Right ventricle myocardium superior (tissue), 1 donor: Measurements from ENCODE around the gene ZNF319. TPM values are rescaled to one million over a fixed set of nuclear protein-coding genes. Genes with fewer than 3 reads are reported as not detected.
A peak's percentile ranks its signal among the peaks of the same experiment; 100 is the strongest.
"Not testable (repeated sequence)": the region's sequence is repeated elsewhere in the genome, so short reads cannot be mapped to it uniquely, and the experiment has no call there.

ENCODE experiments used
- ATAC-seq: fragments of 200-7000 bp; cut with Tn5 transposase; one replicate; pipeline ENCODE4 v1.9.1; 2020; ENCODE audit warnings: mild to moderate bottlenecking; ENCODE audit not compliant: poor library complexity
- DNase-seq: peaks from one replicate; pipeline ENCODE4 v3.0.0-alpha.2; 2020
- intact Hi-C: fragments of 100-400 bp; cut with DNase I; formaldehyde crosslinking; loops from one replicate; pipeline ENCODE4 v1.11.2; 2022
- total RNA-seq: library from RNA; stranded (reverse); fragmentation: NEBNext Ultra II Directional; extraction: Animal tissue kit (Norgen Biotek cat#: 25700); gene quantifications from one replicate; pipeline ENCODE4 v1.2.1, GENCODE V29; 2021
- donor health status: DM: no; HTN: yes; CAD: no; lungs with severe emphysema.

ZNF319 gene
- total RNA-seq, 1 donor from 2014 or later: 8.1 TPM

- intact Hi-C loops: no loop called here
- DNase-seq (no peak), ATAC-seq (peak; percentile 62)
These were observed 11.5 kb downstream of the ZNF319 start for GRCh38 chr16:57988929-57989328.

- no peak for DNase-seq
- intact Hi-C loops: no loop called here
- ATAC-seq: no peak
These were observed 12.9 kb downstream of the ZNF319 start for GRCh38 chr16:57987441-57988177.

GRCh38 chr16:57986196-57986595 lies 14.3 kb downstream of the ZNF319 start:
- DNase-seq (no peak), ATAC-seq (no peak)
- intact Hi-C loops: no loop called here

- DNase-seq (no peak), ATAC-seq (peak; percentile 41)
- intact Hi-C loops: no loop called here
These were observed 15.0 kb downstream of the ZNF319 start for GRCh38 chr16:57985204-57986181.

- intact Hi-C loops: no loop called here
- ATAC-seq: peak; percentile 90
- DNase-seq: peak; percentile 93
These were observed 15.8 kb downstream of the ZNF319 start for GRCh38 chr16:57984443-57985203.

GRCh38 chr16:57982385-57982784 lies 18.1 kb downstream of the ZNF319 start:
- ATAC-seq: no peak
- intact Hi-C loops: no loop called here
- DNase-seq: peak; percentile 3

- ATAC-seq (no peak), DNase-seq (peak; percentile 9)
- intact Hi-C loops: no loop called here
These were observed 18.8 kb downstream of the ZNF319 start for GRCh38 chr16:57981636-57982035.

- ATAC-seq (no peak), DNase-seq (peak; percentile 5)
- intact Hi-C loops: no loop called here
These were observed 21.4 kb downstream of the ZNF319 start for GRCh38 chr16:57979006-57979585.

- intact Hi-C loops, DNase-seq, ATAC-seq: not testable (repeated sequence)
These were observed 22.4 kb downstream of the ZNF319 start for GRCh38 chr16:57978070-57978465.

GRCh38 chr16:57977418-57978069 lies 22.9 kb downstream of the ZNF319 start:
- DNase-seq: no peak
- intact Hi-C loops: no loop called here
- ATAC-seq: peak; percentile 30

GRCh38 chr16:57976331-57976796 lies 24.1 kb downstream of the ZNF319 start:
- no peak for DNase-seq
- peak; percentile 91 for ATAC-seq
- intact Hi-C loops: no loop called here

GRCh38 chr16:57972306-57972705 lies 28.2 kb downstream of the ZNF319 start:
- DNase-seq (no peak), ATAC-seq (no peak)
- intact Hi-C loops: no loop called here

- intact Hi-C loops: no loop called here
- no peak for DNase-seq
- no peak for ATAC-seq
These were observed 28.6 kb downstream of the ZNF319 start for GRCh38 chr16:57971848-57972247.

- no peak for DNase-seq
- intact Hi-C loops: no loop called here
- no peak for ATAC-seq
These were observed 29.5 kb downstream of the ZNF319 start, which contains the start of gene CNGB1 for GRCh38 chr16:57970970-57971369. TSS of gene CNGB1 (minus strand) at chr16:57971128. CDS start at chr16:57967286, 3,842 bp downstream.

- DNase-seq (no peak), ATAC-seq (no peak)
- intact Hi-C loops: no loop called here
These were observed 30.2 kb downstream of the ZNF319 start for GRCh38 chr16:57970319-57970718.

GRCh38 chr16:57969451-57970123 lies 30.9 kb downstream of the ZNF319 start:
- DNase-seq (peak; percentile 16), ATAC-seq (no peak)
- intact Hi-C loops: no loop called here

- intact Hi-C loops: no loop called here
- DNase-seq: no peak
- ATAC-seq: no peak
These were observed 32.6 kb downstream of the ZNF319 start for GRCh38 chr16:57967916-57968315.
